ENCODE results near the gene PTPRJ. TPM values are rescaled to one million over a fixed set of nuclear protein-coding genes. Genes with fewer than 3 reads are reported as not detected.

The PTPRJ gene
- total and polyA plus RNA-seq, 2 of the 4 experiments (the other 2 are of a cell fraction) = 5.6 to 14.9 TPM

GRCh38 chr11:48036466-48036865 lies 56.1 kb downstream of the PTPRJ start:
- H4K8ac ChIP-seq (ENCODE audit: low read depth in 2 of 2, low read length in 2 of 2) = no peak overlapping the region
- no TSS peak for BruUV-seq (replicated peaks)
- H3K18ac ChIP-seq (ENCODE audit: low read depth, low read length) = no peak overlapping the region
- intact Hi-C loops (cut with micrococcal nuclease) (no loop called here), in situ Hi-C loops (cut with MboI; ENCODE audit: low sequenced_read_pairs) (no loop called here), dilution Hi-C loops (cut with HindIII; ENCODE audit: low sequenced_read_pairs, unreplicated experiment) (no loop called here)
- no peak overlapping the region for H3K9ac ChIP-seq (ENCODE audit: low read depth, low read length)
- peak overlapping the region; percentile 38; the same call in 1 of the 2 replicates for H3K4me2 ChIP-seq (ENCODE audit: low read depth, low read length)
- POLR2A ChIA-PET (ENCODE audit: unreplicated experiment) = no interaction called here
- no peak overlapping the region for H4K91ac ChIP-seq (ENCODE audit: insufficient read depth, low read depth, low read length)
- H3K4ac ChIP-seq (ENCODE audit: low read depth, low read length) = no peak overlapping the region
- H3K4me3 ChIP-seq (ENCODE audit: insufficient read depth, low read depth, low read length) = no peak overlapping the region
- no peak overlapping the region for H4K5ac ChIP-seq (ENCODE audit: low read depth, low read length)
- no peak overlapping the region for H2BK15ac ChIP-seq (ENCODE audit: low read depth, low read length)
- no peaks in the 10 kb centered on the region for H3K9me3 ChIP-seq (ENCODE audit: control insufficient read depth, insufficient read depth, low read length)
- H3K9me1 ChIP-seq (ENCODE audit: insufficient read depth, low read length) = peaks cover 29% of the 10 kb centered on the region
- ATAC-seq (ENCODE audit: low read depth) (peak; percentile 68), DNase-seq (peak; percentile 84)
- H2AK5ac ChIP-seq (ENCODE audit: low read depth, low read length) = no peak overlapping the region
- WGBS, 2 experiments (ENCODE audit: extremely low coverage in 2 of 2, insufficient read length in 1 of 2) = 100% methylated on average over 1 of the region's 4 CpGs; no CpG with 5 or more reads in 1 of the 2 experiments
- H2BK120ac ChIP-seq (ENCODE audit: low read depth, low read length) = no peak overlapping the region
- H2BK20ac ChIP-seq (ENCODE audit: low read depth, low read length) = no peak overlapping the region
- H2AK9ac ChIP-seq (replicated peaks; ENCODE audit: low read depth, low read length, poor library complexity) = no peak overlapping the region
- CTCF ChIA-PET = no interaction called here
- no peak overlapping the region for H3K14ac ChIP-seq (replicated peaks; ENCODE audit: low read depth, low read length)
- H3K27ac ChIP-seq (ENCODE audit: insufficient read depth, low read length) = no peak overlapping the region; the same call in 1 of the 2 replicates
- no peaks in the 10 kb centered on the region for H3K27me3 ChIP-seq (ENCODE audit: control insufficient read depth, insufficient read depth, low read length)
- peaks cover 33% of the 10 kb centered on the region for H4K20me1 ChIP-seq (ENCODE audit: insufficient read depth, low read length)
- H3K4me1 ChIP-seq (ENCODE audit: control insufficient read depth, insufficient read depth, low read length) = peaks cover 5% of the 10 kb centered on the region
- H3K23ac ChIP-seq (ENCODE audit: low read depth, low read length) = no peak overlapping the region
- peaks cover 51 to 73% of the 10 kb centered on the region in 2 experiments for H3K79me1 ChIP-seq (ENCODE audit: low read depth in 1 of 2, low read length in 2 of 2)
- no peak overlapping the region for H2AFZ ChIP-seq (replicated peaks; ENCODE audit: low read length, poor library complexity)
- 0 out of 2 replicates have a peak, but pooled peaks cover 2% of the 10 kb centered on the region for H3K36me3 ChIP-seq (ENCODE audit: control insufficient read depth, insufficient read depth, low read length)
- H3K56ac ChIP-seq (ENCODE audit: extremely low read depth, insufficient read depth, low read length) = no peak overlapping the region
- no peak overlapping the region for H2BK5ac ChIP-seq (ENCODE audit: low read depth, low read length, poor library complexity, severe bottlenecking)
- TF ChIP-seq BHLHE40 (IDR thresholded peaks at IDR 0.05; ENCODE audit: low read depth, low read length) = no peak
- no peak for TF ChIP-seq FOS (IDR thresholded peaks at IDR 0.05; ENCODE audit: low read depth, low read length)
- TF ChIP-seq CTCF (conservative IDR thresholded peaks at IDR 0.05; ENCODE audit: low read depth, low read length) = no peak
- no peak for TF ChIP-seq RAD21 (IDR thresholded peaks at IDR 0.05; ENCODE audit: low read length)
- TF ChIP-seq MXI1 (IDR thresholded peaks at IDR 0.05; ENCODE audit: borderline replicate concordance, low read depth, low read length) = no peak
- no peak for TF ChIP-seq NFE2L2 (IDR thresholded peaks at IDR 0.05; ENCODE audit: low read depth, low read length)
- TF ChIP-seq ELK1 (IDR thresholded peaks at IDR 0.05; ENCODE audit: borderline replicate concordance, low read depth, low read length) = no peak
- no peak for TF ChIP-seq SMC3 (IDR thresholded peaks at IDR 0.05; ENCODE audit: low read depth, low read length)
- no peak for TF ChIP-seq CHD1 (IDR thresholded peaks at IDR 0.05; ENCODE audit: low read depth, low read length)
- no peak for TF ChIP-seq RFX5 (IDR thresholded peaks at IDR 0.05; ENCODE audit: low read depth, low read length)
- no peak for TF ChIP-seq MAFK (IDR thresholded peaks at IDR 0.05; ENCODE audit: low read depth, low read length)
- no peak for TF ChIP-seq MAZ (IDR thresholded peaks at IDR 0.05; ENCODE audit: borderline replicate concordance, low read depth, low read length)
- no peak for TF ChIP-seq POLR2A (IDR thresholded peaks at IDR 0.05; ENCODE audit: low read depth, low read length)
- TF ChIP-seq CEBPB (IDR thresholded peaks at IDR 0.05; ENCODE audit: low read depth, low read length) = no peak
- no peak for TF ChIP-seq USF2 (IDR thresholded peaks at IDR 0.05; ENCODE audit: low read depth, low read length)
- TF ChIP-seq RCOR1 (IDR thresholded peaks at IDR 0.05; ENCODE audit: insufficient replicate concordance, low read length) = no peak
